ENCODE data around the gene NTF3.

GRCh38 chr12:5509557-5509956, 77.6 kb downstream of the NTF3 start:
- TF ChIP-seq, protein P1, sequence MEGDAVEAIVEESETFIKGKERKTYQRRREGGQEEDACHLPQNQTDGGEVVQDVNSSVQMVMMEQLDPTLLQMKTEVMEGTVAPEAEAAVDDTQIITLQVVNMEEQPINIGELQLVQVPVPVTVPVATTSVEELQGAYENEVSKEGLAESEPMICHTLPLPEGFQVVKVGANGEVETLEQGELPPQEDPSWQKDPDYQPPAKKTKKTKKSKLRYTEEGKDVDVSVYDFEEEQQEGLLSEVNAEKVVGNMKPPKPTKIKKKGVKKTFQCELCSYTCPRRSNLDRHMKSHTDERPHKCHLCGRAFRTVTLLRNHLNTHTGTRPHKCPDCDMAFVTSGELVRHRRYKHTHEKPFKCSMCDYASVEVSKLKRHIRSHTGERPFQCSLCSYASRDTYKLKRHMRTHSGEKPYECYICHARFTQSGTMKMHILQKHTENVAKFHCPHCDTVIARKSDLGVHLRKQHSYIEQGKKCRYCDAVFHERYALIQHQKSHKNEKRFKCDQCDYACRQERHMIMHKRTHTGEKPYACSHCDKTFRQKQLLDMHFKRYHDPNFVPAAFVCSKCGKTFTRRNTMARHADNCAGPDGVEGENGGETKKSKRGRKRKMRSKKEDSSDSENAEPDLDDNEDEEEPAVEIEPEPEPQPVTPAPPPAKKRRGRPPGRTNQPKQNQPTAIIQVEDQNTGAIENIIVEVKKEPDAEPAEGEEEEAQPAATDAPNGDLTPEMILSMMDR (IDR thresholded peaks at IDR 0.05 in 8 of 11, conservative IDR thresholded peaks at IDR 0.05 in 3 of 11) = no peak
- TF ChIP-seq POLR2A (IDR thresholded peaks at IDR 0.05) (no peak), POLR2AphosphoS5 (IDR thresholded peaks at IDR 0.05) (no peak)

All from spleen (tissue), 7 donors.